K562 (cell line): ENCODE results near the gene BST1.

Experiments
- ARNT ChIP-seq, 2 experiments: fragments of 450-650 bp; IDR thresholded peaks; 2 replicates each; pipeline ENCODE4 v1.6.1; 2016; ENCODE audit warnings: mild to moderate bottlenecking in 1 of 2
- CEBPB ChIP-seq: fragments of 450-650 bp; IDR thresholded peaks from 2 replicates; pipeline ENCODE4 v1.6.1; 2016; ENCODE audit warnings: missing genetic modification characterization, missing compliant biosample characterization
- LCOR ChIP-seq: sonication (generic); formaldehyde crosslinking; IDR thresholded peaks from 2 replicates; pipeline ENCODE4 v1.8.0; 2022; ENCODE audit warnings: mild to moderate bottlenecking, missing genetic modification reagents
- MAFG ChIP-seq: fragments of 450-650 bp; conservative IDR thresholded peaks from 2 replicates; pipeline ENCODE4 v1.6.1; 2016; ENCODE audit warnings: missing genetic modification characterization, missing compliant biosample characterization
- SUPT5H ChIP-seq: fragments of 450-650 bp; IDR thresholded peaks from 2 replicates; pipeline ENCODE4 v1.6.1; 2016

DNA sequence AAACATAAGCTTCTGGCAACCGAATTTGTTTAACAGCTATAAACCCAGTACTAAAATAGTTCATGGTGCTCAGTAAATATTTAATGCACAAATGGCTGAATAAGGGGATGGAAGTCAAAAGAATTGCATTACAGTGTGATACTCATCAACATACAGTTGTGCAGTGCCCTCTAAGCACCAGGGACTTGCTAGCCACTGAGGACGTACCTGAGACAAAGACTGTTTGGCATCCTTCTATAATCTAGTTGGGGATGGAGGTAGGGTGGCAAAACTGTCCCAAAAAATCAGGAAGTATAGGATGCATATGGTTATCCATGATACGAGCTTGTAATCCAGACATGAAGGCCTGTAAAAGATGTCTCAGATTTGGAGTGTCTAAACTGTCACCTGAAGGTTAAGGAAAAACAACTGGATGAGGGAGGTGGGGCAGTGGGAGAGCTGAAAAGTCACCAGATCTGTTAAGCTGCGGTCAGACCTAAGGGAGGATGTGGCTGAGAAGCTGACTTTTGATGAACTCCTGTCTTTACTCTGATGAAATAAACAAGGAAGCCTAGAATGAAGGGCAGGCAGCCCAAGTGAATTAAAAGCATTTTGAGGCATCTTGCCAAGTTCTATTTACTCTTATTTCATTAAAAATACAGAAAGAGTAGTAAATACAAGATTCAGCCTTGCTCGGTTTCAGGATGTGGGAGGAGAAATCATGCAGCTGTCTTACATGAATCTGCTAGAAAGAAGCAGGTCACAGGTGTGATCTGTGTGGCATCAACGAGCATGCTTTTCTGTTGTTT is 63.2 kb downstream of the BST1 start:
- TF ChIP-seq ARNT (IDR thresholded peaks at IDR 0.05) (no peak), LCOR (no peak), SUPT5H (no peak), CEBPB (no peak), MAFG (tag) (no peak)
